Right renal pelvis (tissue), 4 donors: ENCODE measurements around the gene AGTPBP1. TPM values are rescaled to one million over a fixed set of nuclear protein-coding genes. Genes with fewer than 3 reads are reported as not detected.
"Not testable (repeated sequence)": the region's sequence is repeated elsewhere in the genome, so short reads cannot be mapped to it uniquely, and the experiment has no call there.

Experiments
- DNase-seq, 4 donors: peaks; one replicate each; pipeline ENCODE4 v3.0.0-alpha.2; 2013; ENCODE audit warnings: low read depth in 4 of 4, low spot score in 3 of 4, missing footprints in 1 of 4
- polyA plus RNA-seq, 4 donors: library from polyadenylated mRNA; unstranded; fragments of 120-200 nt; gene quantifications; one replicate each; pipeline ENCODE4 v1.2.1, GENCODE V29; 2013; ENCODE audit not compliant: insufficient read length in 4 of 4

Gene AGTPBP1
- polyA plus RNA-seq, 4 donors: 21.6 to 30.2 (median 28.5) TPM

GRCh38 chr9:85645909-85646627 lies 95.7 kb downstream of the AGTPBP1 start:
- DNase-seq: no peak

GRCh38 chr9:85640425-85640824 lies 101.3 kb downstream of the AGTPBP1 start:
- no peak for DNase-seq

- no peak for DNase-seq
Measured at GRCh38 chr9:85639675-85640186, 102.0 kb downstream of the AGTPBP1 start.

GRCh38 chr9:85631809-85632208 lies 109.9 kb downstream of the AGTPBP1 start:
- DNase-seq: no peak

GRCh38 chr9:85630676-85631075 lies 111.1 kb downstream of the AGTPBP1 start:
- DNase-seq: no peak

- no peak for DNase-seq
Measured at GRCh38 chr9:85617141-85617670, 124.5 kb downstream of the AGTPBP1 start.

- DNase-seq: no peak
Measured at GRCh38 chr9:85615792-85616191, 126.0 kb downstream of the AGTPBP1 start.

- peak; percentile 71 to 73 (median 72) for DNase-seq
Measured at GRCh38 chr9:85610074-85610860, 131.5 kb downstream of the AGTPBP1 start.

- DNase-seq: no peak
Measured at GRCh38 chr9:85605905-85606304, 135.8 kb downstream of the AGTPBP1 start.

- no peak for DNase-seq
Measured at GRCh38 chr9:85603936-85604335, 137.8 kb downstream of the AGTPBP1 start.

GRCh38 chr9:85602742-85603141 lies 139.0 kb downstream of the AGTPBP1 start:
- no peak for DNase-seq

- DNase-seq: no peak
Measured at GRCh38 chr9:85600675-85601263, 141.0 kb downstream of the AGTPBP1 start.

GRCh38 chr9:85599540-85600105 lies 142.1 kb downstream of the AGTPBP1 start:
- no peak for DNase-seq

GRCh38 chr9:85594316-85594715 lies 147.4 kb downstream of the AGTPBP1 start:
- DNase-seq: no peak

GRCh38 chr9:85586684-85587083 lies 155.1 kb downstream of the AGTPBP1 start:
- no peak for DNase-seq

GRCh38 chr9:85577353-85577952 lies 164.3 kb downstream of the AGTPBP1 start:
- DNase-seq: no peak

GRCh38 chr9:85575868-85576267 lies 165.9 kb downstream of the AGTPBP1 start:
- DNase-seq: no peak

GRCh38 chr9:85573546-85573945 lies 168.2 kb downstream of the AGTPBP1 start:
- not testable (repeated sequence) for DNase-seq

GRCh38 chr9:85572917-85573316 lies 168.8 kb downstream of the AGTPBP1 start:
- DNase-seq: not testable (repeated sequence)

- DNase-seq: no peak
Measured at GRCh38 chr9:85569988-85570387, 171.8 kb downstream of the AGTPBP1 start.
